HG03097 (cell line): ENCODE data around the gene FPR2.

Experiments
- ATAC-seq: cut with Tn5 transposase; IDR thresholded peaks from one replicate; pipeline ENCODE4 v1.9.1; 2021; ENCODE audit not compliant: unreplicated experiment, low FRiP score

Gene FPR2

DNA sequence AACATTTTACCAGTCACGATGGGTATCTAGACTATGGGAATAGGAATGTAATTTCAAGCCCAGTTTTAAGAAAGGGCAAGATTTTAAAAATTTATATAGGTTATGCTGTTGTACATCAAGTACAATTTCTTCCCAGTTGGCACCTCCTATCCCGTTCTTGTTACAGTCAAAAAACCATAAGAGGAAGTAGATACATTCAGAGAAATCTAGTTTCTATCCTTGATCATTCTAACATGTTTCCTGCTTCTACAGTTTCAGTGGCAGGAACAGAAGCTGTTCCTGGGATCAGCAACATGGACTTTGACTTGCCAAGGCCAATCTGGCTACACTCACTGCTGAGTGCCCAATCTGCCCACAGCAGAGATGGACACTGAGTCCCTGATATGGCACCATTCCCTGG, 19.3 kb downstream of the FPR2 start:
- no peak for ATAC-seq

GRCh38 chr19:51781999-51782398, 21.0 kb downstream of the FPR2 start:
- no peak for ATAC-seq

GRCh38 chr19:51783372-51783771, 22.4 kb downstream of the FPR2 start:
- ATAC-seq, result no peak

- ATAC-seq, result no peak
Measured at GRCh38 chr19:51784109-51784785, 23.3 kb downstream of the FPR2 start.

- no peak for ATAC-seq
Measured at GRCh38 chr19:51784922-51785690, 24.1 kb downstream of the FPR2 start.

DNA sequence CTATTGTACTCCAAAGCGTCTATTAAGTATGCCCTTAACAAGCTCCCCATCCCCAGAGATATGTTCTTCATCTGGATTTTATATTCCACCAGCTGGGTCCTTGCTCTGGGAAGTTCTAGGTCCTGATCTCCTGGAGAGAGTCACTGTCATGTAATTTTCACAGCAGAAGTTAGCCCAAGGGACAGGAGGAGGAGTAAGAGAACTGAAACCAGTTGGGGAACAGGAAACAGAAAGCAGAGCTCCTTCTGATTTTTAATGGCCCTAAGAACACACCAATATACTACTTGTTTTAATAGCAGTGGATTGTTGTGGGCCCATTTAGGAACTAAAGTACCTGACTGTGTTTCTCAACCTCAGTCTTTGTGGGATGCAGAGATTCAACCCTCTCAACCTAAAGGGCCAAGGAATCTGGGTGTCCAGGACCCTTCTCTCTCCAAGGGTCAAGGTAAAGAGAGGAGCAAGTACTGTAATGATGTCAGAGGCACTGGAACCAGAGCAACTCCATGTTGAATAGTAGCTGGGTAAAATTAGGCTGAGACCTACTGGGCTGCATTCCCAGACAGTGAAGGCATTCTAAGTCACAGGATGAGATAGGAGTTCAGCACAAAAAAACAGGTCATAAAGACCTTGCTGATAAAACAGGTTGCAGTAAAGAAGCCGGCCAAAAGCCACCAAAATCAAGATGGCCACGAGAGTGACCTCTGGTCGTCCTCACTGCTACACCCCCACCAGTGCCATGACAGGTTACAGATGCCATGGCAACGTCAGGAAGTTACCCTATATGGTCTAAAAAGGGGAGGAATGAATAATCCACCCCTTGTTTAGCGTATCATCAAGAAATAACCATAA, 25.9 kb downstream of the FPR2 start:
- ATAC-seq, result no peak

DNA sequence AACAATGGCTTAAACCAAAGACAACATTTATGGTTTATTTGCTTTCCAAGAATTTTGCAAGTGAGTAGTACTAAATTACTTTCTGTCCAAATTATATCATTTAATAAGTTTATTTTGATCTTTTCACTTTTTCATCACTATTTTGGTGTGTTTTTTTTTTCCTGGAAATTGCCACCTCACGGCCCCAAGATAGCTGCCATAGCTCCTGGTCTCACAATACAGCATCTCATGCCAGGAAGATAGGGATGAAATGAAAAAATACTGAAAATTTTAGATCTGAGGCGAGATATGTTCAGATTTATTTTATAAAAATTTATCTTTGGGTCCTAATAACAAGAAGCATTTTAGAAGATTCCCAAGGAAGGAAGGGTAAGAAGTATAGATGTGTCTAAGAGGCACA, 27.0 kb downstream of the FPR2 start:
- ATAC-seq, result no peak

DNA sequence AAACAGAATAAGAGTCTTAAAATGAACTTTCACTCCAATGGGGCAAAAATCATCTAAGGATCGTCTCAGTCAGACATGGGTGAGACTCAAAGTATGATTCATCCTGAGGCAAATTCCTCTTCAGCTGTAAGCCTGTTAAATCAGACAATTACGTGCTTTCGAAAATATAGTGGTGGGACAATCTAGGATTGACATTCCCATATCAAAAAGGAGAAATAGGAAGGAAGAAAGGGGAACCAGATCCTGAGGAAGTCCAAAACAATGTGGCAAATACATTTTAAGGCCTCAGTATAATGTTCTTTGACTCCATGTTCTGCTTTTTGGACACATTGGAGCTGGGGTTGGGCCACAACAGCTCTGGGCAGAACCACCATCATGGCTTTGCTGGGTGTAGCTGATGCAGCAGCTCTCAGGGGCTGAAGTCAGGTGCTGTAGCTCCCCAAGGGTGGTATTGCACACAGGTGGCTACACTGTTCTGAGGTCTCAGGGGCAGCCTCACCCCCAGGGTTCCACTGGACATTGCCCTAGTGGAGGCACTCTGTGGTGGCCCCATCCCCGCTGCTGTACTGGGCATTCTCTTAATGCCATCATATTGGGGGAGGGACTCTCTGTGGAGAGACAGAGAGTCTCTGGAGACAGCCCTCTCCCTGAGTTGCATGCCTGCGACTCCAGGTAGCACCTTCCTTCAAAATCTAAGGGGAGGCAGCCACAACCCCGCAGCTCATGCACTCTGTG, 28.2 kb downstream of the FPR2 start:
- ATAC-seq, result no peak

DNA sequence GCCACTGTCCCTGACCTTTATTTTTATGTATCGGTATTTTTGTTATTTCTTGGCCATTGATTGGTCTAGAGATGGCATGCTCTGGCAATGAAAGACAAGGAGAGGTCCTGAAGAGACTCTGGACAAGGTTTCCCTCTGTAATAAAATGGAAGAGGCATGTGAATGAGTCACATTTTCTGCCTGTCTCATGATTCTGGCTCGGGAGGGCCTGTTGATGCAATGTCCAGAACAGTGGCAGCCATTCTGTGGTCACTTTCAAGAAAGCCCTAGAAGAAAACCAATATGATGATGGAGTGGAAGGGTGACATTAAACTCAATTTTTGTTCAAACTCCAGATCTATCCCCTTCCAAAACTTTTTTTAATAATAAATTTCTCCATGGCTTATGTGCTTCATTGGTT, 32.0 kb downstream of the FPR2 start:
- no peak for ATAC-seq

- ATAC-seq, result no peak
Measured at GRCh38 chr19:51793994-51794393, 33.0 kb downstream of the FPR2 start.

GRCh38 chr19:51794885-51795490, 34.0 kb downstream of the FPR2 start, which contains the start of gene FPR3:
Gene FPR3, plus strand, starts transcription at chr19:51795157. Its CDS starts 28,592 bp downstream, at chr19:51823749.
- no peak for ATAC-seq

- ATAC-seq, result no peak
Measured at GRCh38 chr19:51796195-51796679, 35.3 kb downstream of the FPR2 start.

GRCh38 chr19:51797480-51797879, 36.5 kb downstream of the FPR2 start:
- no peak for ATAC-seq

- ATAC-seq, result no peak
Measured at GRCh38 chr19:51798062-51798461, 37.1 kb downstream of the FPR2 start.

DNA sequence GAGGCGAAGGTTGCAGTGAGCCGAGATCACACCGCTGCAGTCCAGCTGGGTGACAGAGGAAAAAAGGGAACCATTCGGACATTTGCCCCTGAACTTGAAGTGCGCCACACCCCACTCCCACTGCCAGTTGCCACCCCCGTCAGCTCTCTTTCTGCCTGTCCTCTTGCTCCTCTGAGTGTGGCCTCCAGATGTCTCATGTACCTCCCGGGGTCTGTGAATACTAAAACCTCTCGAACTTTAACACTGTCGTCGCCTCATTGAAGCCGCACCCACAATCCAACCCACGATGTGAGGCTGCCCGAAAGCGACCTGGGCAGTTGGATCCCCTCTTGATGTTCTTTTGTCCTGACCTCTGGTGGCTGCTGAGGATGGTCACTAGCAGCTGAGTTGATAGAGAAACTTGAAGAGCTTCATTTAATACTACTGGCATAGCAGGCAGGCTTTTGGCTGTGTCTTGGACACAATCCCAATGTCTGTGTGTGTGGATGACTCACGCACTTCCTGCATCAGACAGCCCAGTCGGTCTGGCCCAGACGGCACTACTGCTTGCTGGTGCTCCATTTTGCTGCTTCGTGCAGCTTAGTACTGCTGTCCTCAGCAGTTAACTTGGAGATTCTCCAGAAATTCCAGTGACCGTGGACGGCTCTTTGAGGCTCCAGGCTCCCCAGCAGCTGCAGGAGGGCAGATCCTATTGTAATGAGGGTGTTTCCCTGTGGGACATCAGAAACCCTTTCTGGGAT, 38.2 kb downstream of the FPR2 start:
- no peak for ATAC-seq

- no peak for ATAC-seq
Measured at GRCh38 chr19:51799774-51800472, 38.9 kb downstream of the FPR2 start.

GRCh38 chr19:51800473-51801244, 39.7 kb downstream of the FPR2 start:
- no peak for ATAC-seq

DNA sequence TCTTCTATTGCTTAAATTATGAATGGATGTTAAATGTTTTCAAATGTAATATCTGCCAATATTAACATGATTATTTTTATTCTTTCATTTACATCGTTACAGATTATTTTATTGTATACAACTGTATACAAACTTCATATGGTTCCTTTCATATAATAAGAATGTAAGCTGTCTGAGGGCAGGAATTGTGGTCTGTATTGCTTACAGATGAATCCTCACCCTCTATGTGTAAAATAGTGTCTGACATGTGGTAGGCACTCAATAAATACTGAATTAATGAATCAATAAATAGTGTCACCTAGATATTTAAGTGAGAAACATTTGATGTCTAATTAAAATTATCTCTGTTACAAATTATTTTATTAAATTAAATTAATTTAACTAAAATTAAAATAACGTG, 41.8 kb downstream of the FPR2 start:
- ATAC-seq, result no peak
